IMR-90 (cell line): ENCODE measurements around the gene TMED6.

Source experiments
- BHLHE40 ChIP-seq: fragments of 150-350 bp; IDR thresholded peaks from 2 replicates; pipeline ENCODE4 v1.6.1; 2016; ENCODE audit warnings: mild to moderate bottlenecking, low read depth, low read length
- CEBPB ChIP-seq: IDR thresholded peaks from 2 replicates; pipeline ENCODE4 v1.6.1; 2012; ENCODE audit warnings: low read depth, low read length, improper control_type of control experiment
- CTCF ChIP-seq: conservative IDR thresholded peaks from 2 replicates; pipeline ENCODE4 v1.5.1; 2012; ENCODE audit warnings: mild to moderate bottlenecking, low read depth, low read length, improper control_type of control experiment
- POLR2A ChIP-seq: IDR thresholded peaks from 2 replicates; pipeline ENCODE4 v1.6.1; 2012; ENCODE audit warnings: mild to moderate bottlenecking, low read depth, low read length
- RFX5 ChIP-seq: IDR thresholded peaks from 2 replicates; pipeline ENCODE4 v1.8.0; 2012; ENCODE audit warnings: low read depth, mild to moderate bottlenecking, low read length, moderate library complexity
- SMC3 ChIP-seq: fragments of 150-350 bp; IDR thresholded peaks from 2 replicates; pipeline ENCODE4 v1.6.1; 2016; ENCODE audit warnings: low read depth, mild to moderate bottlenecking, antibody characterized with exemption, low read length, moderate library complexity

- no peak for TF ChIP-seq CTCF
- no peak for TF ChIP-seq CEBPB
- no peak for TF ChIP-seq SMC3
- TF ChIP-seq POLR2A: no peak
- TF ChIP-seq RFX5: no peak
- TF ChIP-seq BHLHE40: no peak
Measured at GRCh38 chr16:69316595-69317034, 35.0 kb downstream of the TMED6 start.
